K562 (cell line): ENCODE results near the gene DYRK1A. TPM values are rescaled to one million over a fixed set of nuclear protein-coding genes. Genes with fewer than 3 reads are reported as not detected.

ENCODE experiments used
- ATAC-seq: fragments of 200-7000 bp; cut with Tn5 transposase; 3 replicates; pipeline ENCODE4 v1.9.1; 2020; ENCODE audit warnings: moderate library complexity
- BruUV-seq: library from RNA; stranded (reverse); fragments of 400-500 nt; replicated peaks from 2 replicates; lab custom pipeline; 2021; lab: Mats Ljungman, UMichigan
- CTCF ChIA-PET: fragments of 300-600 bp; formaldehyde crosslinking; extraction: SDS; loops from one replicate; lab custom pipeline; 2021; ENCODE audit warnings: low intra/inter-chr PET ratio; lab: Yijun Ruan, JAX
- POLR2A ChIA-PET: fragments of 300-600, 350-650 bp; sonication (Branson Sonifier 250); formaldehyde crosslinking; extraction: SDS; loops from one replicate; lab custom pipeline; 2021; ENCODE audit warnings: antibody characterized with exemption, inconsistent platforms; lab: Yijun Ruan, JAX
- DNase-seq, 4 experiments: peaks; one replicate each; pipeline versions ENCODE4 v3.0.0 to v3.0.0-alpha.2; 2011 to 2018; ENCODE audit warnings: low spot score in 3 of 4, mixed read lengths in 3 of 4; ENCODE audit errors: extremely low read depth in 1 of 4
- FAIRE-seq: peaks from 2 replicates; lab custom pipeline; 2011; peaks lifted over from hg19 to GRCh38; lab: Jason Lieb, UNC
- H2AFZ ChIP-seq: 2 replicates; pipeline ENCODE4 v1.6.0; 2011; ENCODE audit warnings: low read depth, low read length, control low read depth, inconsistent platforms
- H3K27ac ChIP-seq: fragments of 200-600 bp; 3 replicates; pipeline ENCODE4 v1.8.0; 2011; ENCODE audit warnings: low read depth, mild to moderate bottlenecking, control low read depth, inconsistent platforms, low read length, moderate library complexity, mixed read lengths; ENCODE audit errors: extremely low read depth
- H3K27me3 ChIP-seq, 2 experiments: fragments of 300-600 bp in 1 of 2; 2 replicates in 1 of 2; 3 replicates in 1 of 2; pipeline versions ENCODE4 v1.6.0 to v1.8.0; 2011; ENCODE audit warnings: inconsistent platforms in 2 of 2, low read length in 2 of 2, mild to moderate bottlenecking in 1 of 2, mixed read lengths in 1 of 2, moderate library complexity in 1 of 2; ENCODE audit not compliant: control insufficient read depth in 2 of 2, insufficient read depth in 2 of 2
- H3K36me3 ChIP-seq: fragments of 300-600 bp; 3 replicates; pipeline ENCODE4 v1.8.0; 2011; ENCODE audit warnings: mild to moderate bottlenecking, low read length, inconsistent platforms; ENCODE audit not compliant: control insufficient read depth, insufficient read depth
- H3K4me1 ChIP-seq, 2 experiments: fragments of 200-600 bp in 1 of 2; replicated peaks in 1 of 2; 2 replicates in 1 of 2; 3 replicates in 1 of 2; pipeline versions ENCODE4 v1.5.1 to v1.8.0; 2011; ENCODE audit warnings: inconsistent platforms in 2 of 2, low read length in 2 of 2, mild to moderate bottlenecking in 1 of 2, mixed read lengths in 1 of 2, moderate library complexity in 1 of 2; ENCODE audit not compliant: control insufficient read depth in 2 of 2, insufficient read depth in 2 of 2
- H3K4me2 ChIP-seq: 2 replicates; pipeline ENCODE4 v1.6.1; 2011; ENCODE audit warnings: low read length, control low read depth, inconsistent platforms, mixed read lengths; ENCODE audit not compliant: insufficient read depth
- H3K4me3 ChIP-seq: fragments of 200-600 bp; sonication (generic), shearing (Covaris generic); 2 replicates; pipeline ENCODE4 v1.5.1; 2016; ENCODE audit warnings: control low read depth, inconsistent platforms
- H3K79me2 ChIP-seq: fragments of 200-600 bp; 3 replicates; pipeline ENCODE4 v1.8.0; 2011; ENCODE audit warnings: low read length, inconsistent platforms; ENCODE audit not compliant: control insufficient read depth, insufficient read depth
- H3K9ac ChIP-seq, 2 experiments: 2 replicates each; pipeline versions ENCODE4 v1.6.0 to v1.6.1; 2011; ENCODE audit warnings: low read depth in 2 of 2, low read length in 2 of 2, control low read depth in 1 of 2, inconsistent platforms in 1 of 2, mild to moderate bottlenecking in 1 of 2, mixed read lengths in 1 of 2; ENCODE audit not compliant: insufficient read depth in 1 of 2
- H3K9me1 ChIP-seq: one replicate; pipeline ENCODE4 v1.6.0; 2011; ENCODE audit warnings: inconsistent platforms, mild to moderate bottlenecking, low read length, moderate library complexity; ENCODE audit not compliant: control insufficient read depth, insufficient read depth
- H3K9me3 ChIP-seq: replicated peaks from 2 replicates; pipeline ENCODE4 v1.5.1; 2011; ENCODE audit warnings: low read depth, low read length, inconsistent platforms; ENCODE audit not compliant: control insufficient read depth, insufficient read depth
- H4K20me1 ChIP-seq: replicated peaks from 2 replicates; pipeline ENCODE4 v1.6.1; 2011; ENCODE audit warnings: low read length, inconsistent platforms, mixed read lengths; ENCODE audit not compliant: control insufficient read depth, insufficient read depth
- ARID2 ChIP-seq: fragments of 450-650 bp; IDR thresholded peaks from 2 replicates; pipeline ENCODE4 v1.6.1; 2017; ENCODE audit warnings: antibody characterized with exemption, mild to moderate bottlenecking
- CCAR2 ChIP-seq: fragments of 200-400 bp; formaldehyde crosslinking; IDR thresholded peaks from 2 replicates; pipeline ENCODE4 v1.6.1; 2017; ENCODE audit warnings: mild to moderate bottlenecking, low read depth, low read length
- GABPB1 ChIP-seq: sonication (generic); formaldehyde crosslinking; IDR thresholded peaks from 2 replicates; pipeline ENCODE4 v1.8.0; 2022; ENCODE audit warnings: mild to moderate bottlenecking, missing genetic modification reagents
- HDGF ChIP-seq: fragments of 450-650 bp; IDR thresholded peaks from 2 replicates; pipeline ENCODE4 v1.6.1; 2016
- HOXB6 ChIP-seq: fragments of 250-450 bp; sonication (Bioruptor Pico); IDR thresholded peaks from 2 replicates; pipeline ENCODE4 v1.5.1; 2022; ENCODE audit warnings: mild to moderate bottlenecking, borderline replicate concordance
- POLR2A ChIP-seq: fragments of 450-650 bp; conservative IDR thresholded peaks from 2 replicates; pipeline ENCODE4 v1.6.1; 2016
- whole genome bisulfite sequencing: fragments of 100-300 bp; shearing (Covaris generic); methylation state at CpG from one replicate; pipeline ENCODE4 v1.1.6; 2016; ENCODE audit warnings: low coverage, mixed read lengths; ENCODE audit not compliant: insufficient coverage; ENCODE audit errors: missing lambda C conversion rate; 5-methylcytosine and 5-hydroxymethylcytosine counted together
- in situ Hi-C: fragments of 300-500 bp; cut with MboI; formaldehyde crosslinking; loops from 4 replicates; pipeline ENCODE4 v1.15.0; 2018; ENCODE audit warnings: inconsistent platforms, mixed read lengths
- intact Hi-C: fragments of 100-400 bp; cut with micrococcal nuclease; formaldehyde crosslinking; loops from 2 replicates; pipeline ENCODE4 v1.14.2; 2022
- polyA plus RNA-seq, 8 experiments: library from polyadenylated mRNA; depleted of rRNA in 4 of 8; stranded (reverse) in 5 of 8; unstranded in 3 of 8; fragments of >200 nt; fragmentation: Nextera tagmentation in 2 of 8; fragmentation: Illumina TruSeq in 1 of 8; extraction: Ambion mirVana in 2 of 8; extraction: Trizol in 1 of 8; gene quantifications; 2 replicates each; pipeline versions ENCODE4 v1.2.1 to v1.2.3, GENCODE V29; 2011 to 2014; ENCODE audit warnings: inconsistent platforms in 1 of 8, missing spikeins in 1 of 8
- total RNA-seq, 7 experiments: library from RNA; depleted of rRNA in 6 of 7; stranded (reverse); fragments of >200 nt in 6 of 7; fragmentation: Illumina TruSeq in 2 of 7; extraction: Trizol in 2 of 7; gene quantifications; 2 replicates each; pipeline versions ENCODE4 v1.2.1 to v1.2.3, GENCODE V29; 2011 to 2021; ENCODE audit warnings: low replicate concordance in 1 of 7
- TF ChIP-seq, protein P1 (sequence below): fragments of 200-800 bp; sonication (Bioruptor generic); IDR thresholded peaks from 2 replicates; pipeline ENCODE4 v1.6.1; 2016; ENCODE audit warnings: missing genetic modification characterization, missing compliant biosample characterization
- TF ChIP-seq, protein P2 (sequence below): sonication (generic); formaldehyde crosslinking; IDR thresholded peaks from 2 replicates; pipeline ENCODE4 v1.8.0; 2022; ENCODE audit warnings: missing genetic modification reagents, mild to moderate bottlenecking, borderline replicate concordance
- TF ChIP-seq, protein P3 (sequence below): fragments of 250-450 bp; sonication (Bioruptor Pico); IDR thresholded peaks from 2 replicates; pipeline ENCODE4 v1.5.0; 2021
- TF ChIP-seq, protein P4 (sequence below): fragments of 250-450 bp; sonication (Bioruptor Pico); IDR thresholded peaks from 2 replicates; pipeline ENCODE4 v1.8.0; 2021; ENCODE audit warnings: borderline replicate concordance, mild to moderate bottlenecking, moderate library complexity; ENCODE audit not compliant: poor library complexity, severe bottlenecking
- TF ChIP-seq, protein P5 (sequence below): fragments of 450-650 bp; IDR thresholded peaks from 2 replicates; pipeline ENCODE4 v1.6.1; 2018; ENCODE audit not compliant: partially characterized antibody

Gene DYRK1A
- total and polyA plus RNA-seq, 9 of the 15 experiments (the other 6 are each of a cell fraction or from before 2014, with no cell fraction given): 3.7 to 64.8 (median 42.3) TPM

DNA sequence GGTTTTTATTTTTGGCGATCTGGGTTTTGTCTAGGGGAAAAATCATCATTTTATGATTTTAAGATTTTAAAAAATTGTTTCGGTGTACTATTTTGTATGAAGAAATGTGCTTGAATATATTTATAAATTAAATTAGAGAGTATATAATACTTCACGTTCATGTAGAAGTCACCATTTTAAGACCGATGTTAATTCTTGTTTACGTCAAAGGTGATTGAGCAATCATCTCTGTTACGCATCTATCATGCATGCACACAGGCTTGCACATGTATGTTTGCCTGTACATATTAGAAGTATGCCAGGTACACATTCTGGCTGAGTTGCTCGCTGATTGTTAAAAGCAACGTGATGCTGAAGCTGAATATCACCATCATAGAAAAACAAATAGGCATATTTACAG, 54.7 kb downstream of the DYRK1A start:
- Histone ChIP-seq H3K79me2 (peaks cover 100% of the 10 kb centered on the region), H3K36me3 (peaks cover 56% of the 10 kb centered on the region), H3K9ac (no peak overlapping the region), H3K4me3 (no peak overlapping the region), H3K27me3 (no peaks in the 10 kb centered on the region), H3K4me2 (no peak overlapping the region), H3K27ac (no peak overlapping the region), H3K4me1 (peaks cover 3 to 39% of the 10 kb centered on the region in 2 experiments), H4K20me1 (peaks cover 3% of the 10 kb centered on the region; the same call in 1 of the 2 replicates), H3K9me3 (no peaks in the 10 kb centered on the region), H2AFZ (no peak overlapping the region), H3K9me1 (no peaks in the 10 kb centered on the region)
- in situ Hi-C loops (no loop called here), intact Hi-C loops (no loop called here)
- CTCF ChIA-PET: no interaction called here
- no peak for FAIRE-seq
- ATAC-seq: no peak
- WGBS: 94% methylated on average over 8 of the region's 8 CpGs
- POLR2A ChIA-PET: no interaction called here
- no peak for DNase-seq
- BruUV-seq: no TSS peak
- TF ChIP-seq, protein P1, sequence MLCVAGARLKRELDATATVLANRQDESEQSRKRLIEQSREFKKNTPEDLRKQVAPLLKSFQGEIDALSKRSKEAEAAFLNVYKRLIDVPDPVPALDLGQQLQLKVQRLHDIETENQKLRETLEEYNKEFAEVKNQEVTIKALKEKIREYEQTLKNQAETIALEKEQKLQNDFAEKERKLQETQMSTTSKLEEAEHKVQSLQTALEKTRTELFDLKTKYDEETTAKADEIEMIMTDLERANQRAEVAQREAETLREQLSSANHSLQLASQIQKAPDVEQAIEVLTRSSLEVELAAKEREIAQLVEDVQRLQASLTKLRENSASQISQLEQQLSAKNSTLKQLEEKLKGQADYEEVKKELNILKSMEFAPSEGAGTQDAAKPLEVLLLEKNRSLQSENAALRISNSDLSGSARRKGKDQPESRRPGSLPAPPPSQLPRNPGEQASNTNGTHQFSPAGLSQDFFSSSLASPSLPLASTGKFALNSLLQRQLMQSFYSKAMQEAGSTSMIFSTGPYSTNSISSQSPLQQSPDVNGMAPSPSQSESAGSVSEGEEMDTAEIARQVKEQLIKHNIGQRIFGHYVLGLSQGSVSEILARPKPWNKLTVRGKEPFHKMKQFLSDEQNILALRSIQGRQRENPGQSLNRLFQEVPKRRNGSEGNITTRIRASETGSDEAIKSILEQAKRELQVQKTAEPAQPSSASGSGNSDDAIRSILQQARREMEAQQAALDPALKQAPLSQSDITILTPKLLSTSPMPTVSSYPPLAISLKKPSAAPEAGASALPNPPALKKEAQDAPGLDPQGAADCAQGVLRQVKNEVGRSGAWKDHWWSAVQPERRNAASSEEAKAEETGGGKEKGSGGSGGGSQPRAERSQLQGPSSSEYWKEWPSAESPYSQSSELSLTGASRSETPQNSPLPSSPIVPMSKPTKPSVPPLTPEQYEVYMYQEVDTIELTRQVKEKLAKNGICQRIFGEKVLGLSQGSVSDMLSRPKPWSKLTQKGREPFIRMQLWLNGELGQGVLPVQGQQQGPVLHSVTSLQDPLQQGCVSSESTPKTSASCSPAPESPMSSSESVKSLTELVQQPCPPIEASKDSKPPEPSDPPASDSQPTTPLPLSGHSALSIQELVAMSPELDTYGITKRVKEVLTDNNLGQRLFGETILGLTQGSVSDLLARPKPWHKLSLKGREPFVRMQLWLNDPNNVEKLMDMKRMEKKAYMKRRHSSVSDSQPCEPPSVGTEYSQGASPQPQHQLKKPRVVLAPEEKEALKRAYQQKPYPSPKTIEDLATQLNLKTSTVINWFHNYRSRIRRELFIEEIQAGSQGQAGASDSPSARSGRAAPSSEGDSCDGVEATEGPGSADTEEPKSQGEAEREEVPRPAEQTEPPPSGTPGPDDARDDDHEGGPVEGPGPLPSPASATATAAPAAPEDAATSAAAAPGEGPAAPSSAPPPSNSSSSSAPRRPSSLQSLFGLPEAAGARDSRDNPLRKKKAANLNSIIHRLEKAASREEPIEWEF: no peak
- TF ChIP-seq, protein P2, sequence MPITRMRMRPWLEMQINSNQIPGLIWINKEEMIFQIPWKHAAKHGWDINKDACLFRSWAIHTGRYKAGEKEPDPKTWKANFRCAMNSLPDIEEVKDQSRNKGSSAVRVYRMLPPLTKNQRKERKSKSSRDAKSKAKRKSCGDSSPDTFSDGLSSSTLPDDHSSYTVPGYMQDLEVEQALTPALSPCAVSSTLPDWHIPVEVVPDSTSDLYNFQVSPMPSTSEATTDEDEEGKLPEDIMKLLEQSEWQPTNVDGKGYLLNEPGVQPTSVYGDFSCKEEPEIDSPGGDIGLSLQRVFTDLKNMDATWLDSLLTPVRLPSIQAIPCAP (CRISPR knock-in tag): no peak
- TF ChIP-seq, protein P3, sequence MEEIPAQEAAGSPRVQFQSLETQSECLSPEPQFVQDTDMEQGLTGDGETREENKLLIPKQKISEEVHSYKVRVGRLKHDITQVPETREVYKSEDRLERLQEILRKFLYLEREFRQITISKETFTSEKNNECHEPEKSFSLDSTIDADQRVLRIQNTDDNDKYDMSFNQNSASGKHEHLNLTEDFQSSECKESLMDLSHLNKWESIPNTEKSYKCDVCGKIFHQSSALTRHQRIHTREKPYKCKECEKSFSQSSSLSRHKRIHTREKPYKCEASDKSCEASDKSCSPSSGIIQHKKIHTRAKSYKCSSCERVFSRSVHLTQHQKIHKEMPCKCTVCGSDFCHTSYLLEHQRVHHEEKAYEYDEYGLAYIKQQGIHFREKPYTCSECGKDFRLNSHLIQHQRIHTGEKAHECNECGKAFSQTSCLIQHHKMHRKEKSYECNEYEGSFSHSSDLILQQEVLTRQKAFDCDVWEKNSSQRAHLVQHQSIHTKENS (CRISPR knock-in tag): no peak
- TF ChIP-seq, protein P4, sequence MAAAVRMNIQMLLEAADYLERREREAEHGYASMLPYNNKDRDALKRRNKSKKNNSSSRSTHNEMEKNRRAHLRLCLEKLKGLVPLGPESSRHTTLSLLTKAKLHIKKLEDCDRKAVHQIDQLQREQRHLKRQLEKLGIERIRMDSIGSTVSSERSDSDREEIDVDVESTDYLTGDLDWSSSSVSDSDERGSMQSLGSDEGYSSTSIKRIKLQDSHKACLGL (CRISPR knock-in tag): peak; percentile 28
- TF ChIP-seq ARID2 (no peak), POLR2A (no peak), HDGF (no peak), CCAR2 (no peak), GABPB1 (CRISPR knock-in tag) (no peak), HOXB6 (CRISPR knock-in tag) (0 out of 2 replicates have a peak, but pooled peaks have one; percentile 50)
- TF ChIP-seq, protein P5, sequence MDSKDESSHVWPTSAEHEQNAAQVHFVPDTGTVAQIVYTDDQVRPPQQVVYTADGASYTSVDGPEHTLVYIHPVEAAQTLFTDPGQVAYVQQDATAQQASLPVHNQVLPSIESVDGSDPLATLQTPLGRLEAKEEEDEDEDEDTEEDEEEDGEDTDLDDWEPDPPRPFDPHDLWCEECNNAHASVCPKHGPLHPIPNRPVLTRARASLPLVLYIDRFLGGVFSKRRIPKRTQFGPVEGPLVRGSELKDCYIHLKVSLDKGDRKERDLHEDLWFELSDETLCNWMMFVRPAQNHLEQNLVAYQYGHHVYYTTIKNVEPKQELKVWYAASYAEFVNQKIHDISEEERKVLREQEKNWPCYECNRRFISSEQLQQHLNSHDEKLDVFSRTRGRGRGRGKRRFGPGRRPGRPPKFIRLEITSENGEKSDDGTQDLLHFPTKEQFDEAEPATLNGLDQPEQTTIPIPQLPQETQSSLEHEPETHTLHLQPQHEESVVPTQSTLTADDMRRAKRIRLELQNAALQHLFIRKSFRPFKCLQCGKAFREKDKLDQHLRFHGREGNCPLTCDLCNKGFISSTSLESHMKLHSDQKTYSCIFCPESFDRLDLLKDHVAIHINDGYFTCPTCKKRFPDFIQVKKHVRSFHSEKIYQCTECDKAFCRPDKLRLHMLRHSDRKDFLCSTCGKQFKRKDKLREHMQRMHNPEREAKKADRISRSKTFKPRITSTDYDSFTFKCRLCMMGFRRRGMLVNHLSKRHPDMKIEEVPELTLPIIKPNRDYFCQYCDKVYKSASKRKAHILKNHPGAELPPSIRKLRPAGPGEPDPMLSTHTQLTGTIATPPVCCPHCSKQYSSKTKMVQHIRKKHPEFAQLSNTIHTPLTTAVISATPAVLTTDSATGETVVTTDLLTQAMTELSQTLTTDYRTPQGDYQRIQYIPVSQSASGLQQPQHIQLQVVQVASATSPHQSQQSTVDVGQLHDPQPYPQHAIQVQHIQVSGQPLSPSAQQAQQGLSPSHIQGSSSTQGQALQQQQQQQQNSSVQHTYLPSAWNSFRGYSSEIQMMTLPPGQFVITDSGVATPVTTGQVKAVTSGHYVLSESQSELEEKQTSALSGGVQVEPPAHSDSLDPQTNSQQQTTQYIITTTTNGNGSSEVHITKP: no peak
